CD14-positive monocyte (primary cell): ENCODE results near the gene BCL2. TPM values are rescaled to one million over a fixed set of nuclear protein-coding genes. Genes with fewer than 3 reads are reported as not detected.
A peak's percentile ranks its signal among the peaks of the same experiment; 100 is the strongest.
"Not testable (repeated sequence)": the region's sequence is repeated elsewhere in the genome, so short reads cannot be mapped to it uniquely, and the experiment has no call there.

ENCODE experiments used
- DNase-seq, 3 donors: peaks; one replicate each; pipeline ENCODE4 v3.0.0-alpha.2; 2011 to 2022
- H2AFZ ChIP-seq: 2 replicates; pipeline ENCODE4 v1.6.0; 2012; ENCODE audit warnings: mild to moderate bottlenecking, low read depth, low read length, inconsistent platforms; ENCODE audit not compliant: insufficient read depth, poor library complexity, severe bottlenecking
- H3K27ac ChIP-seq, 2 donors: 1 replicate in 1 of 2; 2 replicates in 1 of 2; pipeline ENCODE4 v1.5.1; 2012 to 2013; ENCODE audit warnings: low read length in 2 of 2, control low read depth in 1 of 2, inconsistent platforms in 1 of 2, low read depth in 1 of 2, mild to moderate bottlenecking in 1 of 2
- H3K27me3 ChIP-seq, 2 donors: one replicate each; pipeline versions ENCODE4 v1.6.0 to v1.6.1; 2011 to 2013; ENCODE audit warnings: low read length in 2 of 2; ENCODE audit not compliant: control insufficient read depth in 2 of 2, insufficient read depth in 2 of 2
- H3K36me3 ChIP-seq, 2 donors: replicated peaks in 1 of 2; 1 replicate in 1 of 2; 2 replicates in 1 of 2; pipeline versions ENCODE4 v1.5.1 to v1.6.1; 2012 to 2013; ENCODE audit warnings: low read length in 2 of 2, control low read depth in 1 of 2, inconsistent platforms in 1 of 2, mild to moderate bottlenecking in 1 of 2; ENCODE audit not compliant: insufficient read depth in 2 of 2, control insufficient read depth in 1 of 2
- H3K4me1 ChIP-seq, 2 donors: 1 replicate in 1 of 2; 2 replicates in 1 of 2; pipeline versions ENCODE4 v1.5.1 to v1.6.1; 2012 to 2013; ENCODE audit warnings: low read length in 2 of 2, control low read depth in 1 of 2, inconsistent platforms in 1 of 2, mild to moderate bottlenecking in 1 of 2, moderate library complexity in 1 of 2; ENCODE audit not compliant: insufficient read depth in 2 of 2, control insufficient read depth in 1 of 2
- H3K4me2 ChIP-seq: replicated peaks from 2 replicates; pipeline ENCODE3; 2012; ENCODE audit warnings: low read length, moderate library complexity, mild to moderate bottlenecking; ENCODE audit not compliant: poor library complexity, severe bottlenecking; ENCODE audit errors: extremely low read depth
- H3K4me3 ChIP-seq, 3 experiments: fragments of 200-600 bp in 1 of 3; sonication (generic) in 1 of 3; replicated peaks in 1 of 3; 1 replicate in 2 of 3; 2 replicates in 1 of 3; pipeline ENCODE4 v1.5.1; 2011 to 2013; ENCODE audit warnings: low read length in 3 of 3, mild to moderate bottlenecking in 3 of 3, control low read depth in 2 of 3, low read depth in 2 of 3, inconsistent platforms in 1 of 3, moderate library complexity in 1 of 3
- H3K79me2 ChIP-seq: 2 replicates; pipeline ENCODE4 v1.6.0; 2012; ENCODE audit warnings: mild to moderate bottlenecking, control low read depth, inconsistent platforms, low read length, moderate library complexity; ENCODE audit not compliant: insufficient read depth
- H3K9ac ChIP-seq: 2 replicates; pipeline ENCODE4 v1.6.0; 2017; ENCODE audit warnings: low read length, mild to moderate bottlenecking; ENCODE audit not compliant: insufficient read depth, poor library complexity, severe bottlenecking
- H3K9me3 ChIP-seq, 2 donors: replicated peaks in 1 of 2; 1 replicate in 1 of 2; 2 replicates in 1 of 2; pipeline versions ENCODE4 v1.5.1 to v1.6.1; 2012 to 2013; ENCODE audit warnings: low read length in 2 of 2, control low read depth in 1 of 2; ENCODE audit not compliant: control insufficient read depth in 1 of 2, insufficient read depth in 1 of 2
- H4K20me1 ChIP-seq: 2 replicates; pipeline ENCODE4 v1.6.0; 2012; ENCODE audit warnings: mild to moderate bottlenecking, low read length, control low read depth, moderate library complexity; ENCODE audit not compliant: insufficient read depth
- H3K27ac Mint-ChIP-seq, 7 donors: one replicate each; pipeline ENCODE4 v1.8.0; 2020; ENCODE audit warnings: mild to moderate bottlenecking in 7 of 7, mixed read lengths in 7 of 7, moderate library complexity in 6 of 7, inconsistent platforms in 2 of 7
- H3K27me3 Mint-ChIP-seq, 3 donors: one replicate each; pipeline ENCODE4 v1.8.0; 2021 to 2022; ENCODE audit warnings: low read depth in 3 of 3, mild to moderate bottlenecking in 3 of 3, mixed read lengths in 3 of 3, moderate library complexity in 3 of 3, inconsistent platforms in 1 of 3
- H3K36me3 Mint-ChIP-seq, 2 donors: one replicate each; pipeline ENCODE4 v1.8.0; 2020; ENCODE audit warnings: mixed read lengths in 2 of 2, inconsistent platforms in 1 of 2, mild to moderate bottlenecking in 1 of 2
- H3K4me1 Mint-ChIP-seq: one replicate; pipeline ENCODE4 v1.8.0; 2020; ENCODE audit warnings: mild to moderate bottlenecking, mixed read lengths
- H3K4me3 Mint-ChIP-seq, 2 donors: one replicate each; pipeline ENCODE4 v1.8.0; 2020; ENCODE audit warnings: mild to moderate bottlenecking in 2 of 2, mixed read lengths in 2 of 2, moderate library complexity in 1 of 2
- H3K9me3 Mint-ChIP-seq, 7 donors: one replicate each; pipeline ENCODE4 v1.8.0; 2020 to 2022; ENCODE audit warnings: mixed read lengths in 7 of 7, mild to moderate bottlenecking in 6 of 7, moderate library complexity in 6 of 7, inconsistent platforms in 2 of 7
- CTCF ChIP-seq: fragments of 200-600 bp; IDR thresholded peaks from one replicate; pipeline ENCODE4 v1.8.0; 2022; ENCODE audit warnings: antibody characterized with exemption, mild to moderate bottlenecking
- WGBS: methylation state at CpG from one replicate; pipeline ENCODE4 v1.1.5; 2013; ENCODE audit warnings: missing lambda C conversion rate; ENCODE audit not compliant: insufficient coverage; 5-methylcytosine and 5-hydroxymethylcytosine counted together
- intact Hi-C, 2 donors: fragments of 100-400 bp; cut with micrococcal nuclease; formaldehyde crosslinking; loops; one replicate each; pipeline versions ENCODE4 v1.15.0 to v1.15.1; 2023
- polyA plus RNA-seq, 3 donors: library from polyadenylated mRNA; depleted of rRNA in 1 of 3; unstranded in 2 of 3; stranded (reverse) in 1 of 3; fragments of 300-500 nt in 2 of 3; fragments of >200 nt in 1 of 3; fragmentation: Illumina TruSeq in 2 of 3; gene quantifications; 1 replicate in 2 of 3; 2 replicates in 1 of 3; pipeline ENCODE4 v1.2.3, GENCODE V29; 2012 to 2021

The BCL2 gene
- polyA plus RNA-seq, 3 donors, result 0.58 to 2.5 (median 1.1) TPM

- intact Hi-C loops, result loop anchor here in 1 of 2 donors (5.0 kb wide), 1 partner anchor 65 kb away; no protein-coding TSS in a partner anchor
- peak overlapping the region; percentile 99 to 100 (median 99) for H3K27ac Mint-ChIP-seq
- no peaks in the 10 kb centered on the region for H3K27me3 ChIP-seq
- peaks cover 43 to 46% of the 10 kb centered on the region in 2 donors for H3K4me1 ChIP-seq
- no peaks in the 10 kb centered on the region for H3K27me3 Mint-ChIP-seq
- no peaks in the 10 kb centered on the region for H3K36me3 ChIP-seq
- H3K4me3 Mint-ChIP-seq, result peak overlapping the region; percentile 79 to 87
- peak overlapping the region; percentile 75 for H3K4me2 ChIP-seq
- H3K9me3 Mint-ChIP-seq, result no peaks in the 10 kb centered on the region
- peak overlapping the region; percentile 45 to 69 (median 62) for H3K4me3 ChIP-seq
- 60% methylated on average over 5 of the region's 21 CpGs for WGBS
- H3K79me2 ChIP-seq, result peaks cover 40% of the 10 kb centered on the region
- peak overlapping the region; percentile 77 for H2AFZ ChIP-seq
- H3K4me1 Mint-ChIP-seq, result peaks cover 44% of the 10 kb centered on the region
- H3K27ac ChIP-seq, result peak overlapping the region; percentile 99 to 100
- no peaks in the 10 kb centered on the region for H3K9me3 ChIP-seq
- no peaks in the 10 kb centered on the region for H3K36me3 Mint-ChIP-seq
- no peaks in the 10 kb centered on the region for H4K20me1 ChIP-seq
- peak in 2 of 3 donors; percentile 66 to 70 for DNase-seq
- peak overlapping the region; percentile 82 for H3K9ac ChIP-seq
- TF ChIP-seq CTCF, result no peak
Measured at GRCh38 chr18:63236921-63237846, 82.4 kb downstream of the BCL2 start.

- no peaks in the 10 kb centered on the region for H4K20me1 ChIP-seq
- peak overlapping the region; percentile 77 for H2AFZ ChIP-seq
- Mint-ChIP-seq H3K4me3 (peak overlapping the region; percentile 79 to 87), H3K36me3 (no peaks in the 10 kb centered on the region), H3K4me1 (peaks cover 44% of the 10 kb centered on the region), H3K9me3 (no peaks in the 10 kb centered on the region), H3K27ac (peak overlapping the region; percentile 99 to 100 (median 99)), H3K27me3 (peaks cover 0 to 3% (median 0%) of the 10 kb centered on the region in 3 donors)
- peaks cover 43 to 46% of the 10 kb centered on the region in 2 donors for H3K4me1 ChIP-seq
- intact Hi-C loops, result loop anchor here in 1 of 2 donors (5.0 kb wide), 1 partner anchor 66 kb away; no protein-coding TSS in a partner anchor
- peak overlapping the region; percentile 99 to 100 for H3K27ac ChIP-seq
- no peaks in the 10 kb centered on the region for H3K36me3 ChIP-seq
- 0% methylated on average over 2 of the region's 14 CpGs for WGBS
- peak overlapping the region; percentile 75 for H3K4me2 ChIP-seq
- peak; percentile 94 to 99 (median 97) for DNase-seq
- TF ChIP-seq CTCF, result no peak
- peak overlapping the region; percentile 82 for H3K9ac ChIP-seq
- peak overlapping the region; percentile 45 to 69 (median 62) for H3K4me3 ChIP-seq
- no peaks in the 10 kb centered on the region for H3K9me3 ChIP-seq
- peaks cover 40% of the 10 kb centered on the region for H3K79me2 ChIP-seq
- no peaks in the 10 kb centered on the region for H3K27me3 ChIP-seq
Measured at GRCh38 chr18:63236406-63236805, 83.2 kb downstream of the BCL2 start.

- not testable (repeated sequence) for H4K20me1 ChIP-seq, H3K27me3 Mint-ChIP-seq, H2AFZ ChIP-seq, H3K27me3 ChIP-seq, H3K9me3 ChIP-seq, H3K36me3 Mint-ChIP-seq, H3K36me3 ChIP-seq, H3K9me3 Mint-ChIP-seq
- WGBS, result 0% methylated on average over 1 of the region's 4 CpGs
- H3K4me3 ChIP-seq, result peak overlapping the region in 2 of 3 experiments; percentile 13 to 69
- peak overlapping the region; percentile 82 for H3K9ac ChIP-seq
- intact Hi-C loops, result loop anchor here in 1 of 2 donors (5.0 kb wide), 1 partner anchor 66 kb away; no protein-coding TSS in a partner anchor
- Mint-ChIP-seq H3K4me3 (peak overlapping the region; percentile 75 to 79), H3K27ac (peak overlapping the region; percentile 99 to 100 (median 99)), H3K4me1 (peaks cover 47% of the 10 kb centered on the region)
- peaks cover 40% of the 10 kb centered on the region for H3K79me2 ChIP-seq
- peak; percentile 19 to 89 (median 45) for DNase-seq
- peaks cover 43 to 46% of the 10 kb centered on the region in 2 donors for H3K4me1 ChIP-seq
- H3K4me2 ChIP-seq, result peak overlapping the region; percentile 75
- H3K27ac ChIP-seq, result peak overlapping the region; percentile 99 to 100
Measured at GRCh38 chr18:63235920-63236319, 83.6 kb downstream of the BCL2 start.
